H9 (cell line): Measurements from ENCODE around the gene FMN1. TPM values are rescaled to one million over a fixed set of nuclear protein-coding genes. Genes with fewer than 3 reads are reported as not detected.

ENCODE experiments used
- DNase-seq: peaks from one replicate; pipeline ENCODE4 v3.0.0-alpha.2; 2017
- H2AFZ ChIP-seq: one replicate; pipeline ENCODE4 v1.6.1; 2013; ENCODE audit warnings: mild to moderate bottlenecking, low read length, control low read depth, moderate library complexity
- H2AK5ac ChIP-seq: 2 replicates; pipeline ENCODE4 v1.6.1; 2013; ENCODE audit warnings: low read length, control low read depth, mixed read lengths; ENCODE audit not compliant: insufficient read length
- H2BK120ac ChIP-seq: one replicate; pipeline ENCODE4 v1.6.1; 2013; ENCODE audit warnings: low read depth, mild to moderate bottlenecking, low read length, control low read depth, inconsistent platforms; ENCODE audit not compliant: poor library complexity, severe bottlenecking
- H2BK12ac ChIP-seq: 2 replicates; pipeline ENCODE4 v1.6.1; 2013; ENCODE audit warnings: low read length, control low read depth, mixed read lengths, low read depth; ENCODE audit not compliant: insufficient read length
- H2BK15ac ChIP-seq: 2 replicates; pipeline ENCODE4 v1.6.1; 2013; ENCODE audit warnings: low read depth, low read length, control low read depth
- H2BK20ac ChIP-seq: one replicate; pipeline ENCODE4 v1.6.1; 2013; ENCODE audit warnings: low read depth, mild to moderate bottlenecking, low read length, control low read depth, inconsistent platforms; ENCODE audit not compliant: poor library complexity, severe bottlenecking
- H2BK5ac ChIP-seq: 2 replicates; pipeline ENCODE4 v1.6.1; 2013; ENCODE audit warnings: low read length, control low read depth, mixed read lengths; ENCODE audit not compliant: insufficient read length
- H3K14ac ChIP-seq: 2 replicates; pipeline ENCODE4 v1.6.1; 2013; ENCODE audit warnings: low read length, control low read depth; ENCODE audit not compliant: insufficient read depth
- H3K18ac ChIP-seq: 2 replicates; pipeline ENCODE4 v1.6.1; 2013; ENCODE audit warnings: low read depth, mild to moderate bottlenecking, mixed read lengths, low read length, control low read depth; ENCODE audit not compliant: insufficient read length
- H3K23ac ChIP-seq: 2 replicates; pipeline ENCODE4 v1.6.1; 2013; ENCODE audit warnings: low read length, control low read depth, mixed read lengths, low read depth; ENCODE audit not compliant: insufficient read length
- H3K23me2 ChIP-seq: 2 replicates; pipeline ENCODE4 v1.6.1; 2013; ENCODE audit warnings: low read depth, mild to moderate bottlenecking, mixed read lengths, low read length, control low read depth; ENCODE audit not compliant: insufficient read length, poor library complexity, severe bottlenecking
- H3K27ac ChIP-seq: 2 replicates; pipeline ENCODE4 v1.5.1; 2013; ENCODE audit warnings: low read length, control low read depth, mixed read lengths, low read depth; ENCODE audit not compliant: insufficient read length
- H3K27me3 ChIP-seq: 2 replicates; pipeline ENCODE4 v1.6.1; 2013; ENCODE audit warnings: low read length, control low read depth, inconsistent platforms; ENCODE audit not compliant: insufficient read depth
- H3K4ac ChIP-seq: 2 replicates; pipeline ENCODE4 v1.6.1; 2013; ENCODE audit warnings: low read depth, mild to moderate bottlenecking, control low read depth, inconsistent platforms, low read length, moderate library complexity
- H3K4me1 ChIP-seq: 2 replicates; pipeline ENCODE4 v1.6.1; 2013; ENCODE audit warnings: low read length, control low read depth, inconsistent platforms; ENCODE audit not compliant: insufficient read depth
- H3K4me2 ChIP-seq: 2 replicates; pipeline ENCODE4 v1.6.1; 2013; ENCODE audit warnings: low read length, control low read depth, mixed read lengths; ENCODE audit not compliant: insufficient read length, insufficient read depth
- H3K56ac ChIP-seq: 2 replicates; pipeline ENCODE4 v1.6.1; 2013; ENCODE audit warnings: low read depth, mild to moderate bottlenecking, mixed read lengths, low read length, control low read depth; ENCODE audit not compliant: insufficient read length
- H3K79me1 ChIP-seq: 2 replicates; pipeline ENCODE4 v1.6.1; 2013; ENCODE audit warnings: low read depth, mild to moderate bottlenecking, moderate library complexity, low read length, control low read depth, inconsistent platforms; ENCODE audit not compliant: insufficient read depth, poor library complexity, severe bottlenecking
- H3K79me2 ChIP-seq: 2 replicates; pipeline ENCODE4 v1.6.1; 2013; ENCODE audit warnings: low read length, control low read depth, inconsistent platforms; ENCODE audit not compliant: insufficient read depth
- H3K9ac ChIP-seq: 2 replicates; pipeline ENCODE4 v1.6.1; 2013; ENCODE audit warnings: low read length, control low read depth, mixed read lengths; ENCODE audit not compliant: insufficient read length; ENCODE audit errors: extremely low read depth
- H3K9me3 ChIP-seq: one replicate; pipeline ENCODE4 v1.6.1; 2013; ENCODE audit warnings: low read depth, low read length, inconsistent platforms; ENCODE audit not compliant: control insufficient read depth
- H3T11ph ChIP-seq: one replicate; pipeline ENCODE4 v1.6.1; 2013; ENCODE audit warnings: mild to moderate bottlenecking, low read length, control low read depth, inconsistent platforms
- H4K20me1 ChIP-seq: one replicate; pipeline ENCODE4 v1.6.1; 2013; ENCODE audit not compliant: control insufficient read depth, insufficient read length, insufficient read depth
- H4K5ac ChIP-seq: 2 replicates; pipeline ENCODE4 v1.6.1; 2013; ENCODE audit warnings: low read depth, mild to moderate bottlenecking, mixed read lengths, low read length, control low read depth; ENCODE audit not compliant: insufficient read length
- H4K8ac ChIP-seq: replicated peaks from 2 replicates; pipeline ENCODE4 v1.6.1; 2013; ENCODE audit warnings: low read length, control low read depth, mixed read lengths, low read depth; ENCODE audit not compliant: insufficient read length
- H4K91ac ChIP-seq: 2 replicates; pipeline ENCODE4 v1.6.1; 2013; ENCODE audit warnings: low read depth, mild to moderate bottlenecking, moderate library complexity, mixed read lengths, low read length, control low read depth; ENCODE audit not compliant: insufficient read length
- H3K27ac Mint-ChIP-seq, 3 experiments: 2 replicates in 2 of 3; 3 replicates in 1 of 3; pipeline ENCODE4 v1.8.0; 2020 to 2021; ENCODE audit warnings: mixed read lengths in 3 of 3, mild to moderate bottlenecking in 1 of 3, moderate library complexity in 1 of 3
- H3K27me3 Mint-ChIP-seq: 2 replicates; pipeline ENCODE4 v1.8.0; 2021; ENCODE audit warnings: low read depth, mild to moderate bottlenecking, moderate library complexity, mixed read lengths
- H3K36me3 Mint-ChIP-seq, 3 experiments: 2 replicates in 2 of 3; 3 replicates in 1 of 3; pipeline ENCODE4 v1.8.0; 2020 to 2021; ENCODE audit warnings: low read depth in 3 of 3, mixed read lengths in 3 of 3; ENCODE audit not compliant: insufficient read depth in 1 of 3
- H3K4me1 Mint-ChIP-seq, 2 experiments: 2 replicates each; pipeline ENCODE4 v1.8.0; 2020; ENCODE audit warnings: mixed read lengths in 2 of 2
- H3K4me3 Mint-ChIP-seq, 2 experiments: 2 replicates in 1 of 2; 3 replicates in 1 of 2; pipeline ENCODE4 v1.8.0; 2020 to 2021; ENCODE audit warnings: mild to moderate bottlenecking in 2 of 2, mixed read lengths in 2 of 2, moderate library complexity in 1 of 2
- H3K9me3 Mint-ChIP-seq, 2 experiments: 2 replicates in 1 of 2; 3 replicates in 1 of 2; pipeline ENCODE4 v1.8.0; 2020; ENCODE audit warnings: mild to moderate bottlenecking in 2 of 2, mixed read lengths in 2 of 2, moderate library complexity in 1 of 2
- CTCF ChIP-seq: fragments of 200-600 bp; sonication (generic); conservative IDR thresholded peaks from 3 replicates; pipeline ENCODE4 v1.8.0; 2021; ENCODE audit warnings: antibody characterized with exemption, mild to moderate bottlenecking
- WGBS: extraction: QIAGEN DNeasy Blood & Tissue Kit; methylation state at CpG from one replicate; pipeline ENCODE4 v1.1.7; 2013; ENCODE audit warnings: missing lambda C conversion rate, low lambda C conversion rate, mixed read lengths; ENCODE audit not compliant: insufficient read length; ENCODE audit errors: extremely low coverage; 5-methylcytosine and 5-hydroxymethylcytosine counted together
- total RNA-seq: library from RNA; stranded (reverse); gene quantifications from 2 replicates; pipeline ENCODE4 v1.2.1, GENCODE V29; 2021

The FMN1 gene
- total RNA-seq, 1 experiment from 2014 or later = 1.9 TPM

DNA sequence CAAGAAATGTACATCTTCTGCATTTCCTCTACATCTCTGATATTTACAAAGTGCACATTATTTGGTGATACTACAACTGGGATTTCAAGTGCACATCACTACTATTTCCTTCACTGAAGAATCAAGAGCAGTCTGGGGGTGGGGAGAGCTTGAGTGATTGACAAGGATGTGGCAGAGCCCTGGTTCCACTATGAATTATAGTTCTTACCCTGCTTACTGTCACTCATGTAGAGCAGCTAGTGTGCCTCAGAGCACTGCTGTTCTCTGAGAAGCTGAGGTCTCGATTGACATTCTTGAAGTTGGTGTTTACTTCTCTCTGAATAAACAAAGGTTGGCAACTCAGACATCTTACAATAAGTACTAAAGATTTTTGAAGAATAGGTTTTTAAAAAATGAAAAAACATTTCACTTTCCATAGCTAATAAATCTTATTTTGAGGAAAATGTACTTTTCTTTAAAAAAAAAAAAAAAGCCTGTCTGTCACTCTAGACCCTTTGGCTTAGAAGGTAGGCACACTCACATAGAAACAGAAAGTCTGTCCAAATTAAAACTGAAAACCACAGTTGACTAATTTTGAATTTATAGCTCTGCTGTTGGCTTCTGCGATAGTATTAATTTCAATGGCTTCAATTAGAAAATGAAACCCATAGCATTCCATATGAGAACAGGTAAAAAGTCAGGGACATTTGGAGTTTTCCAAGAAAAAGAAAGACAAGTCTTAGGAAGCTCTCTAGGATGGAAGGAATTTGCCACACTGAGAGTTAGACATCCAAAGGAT is 471.2 kb downstream of the FMN1 start:
- H3K4me2 ChIP-seq = no peak overlapping the region
- no peak overlapping the region for H3T11ph ChIP-seq
- H2BK120ac ChIP-seq = no peak overlapping the region
- Mint-ChIP-seq H3K9me3 (peaks cover 0 to 5% of the 10 kb centered on the region in 2 experiments; a peak in 4 of 5 replicates), H3K4me3 (no peak overlapping the region), H3K4me1 (peaks cover 11 to 17% of the 10 kb centered on the region in 2 experiments), H3K27ac (no peak overlapping the region), H3K27me3 (peaks cover 65% of the 10 kb centered on the region), H3K36me3 (no peaks in the 10 kb centered on the region; a peak in 1 of 7 replicates)
- no peaks in the 10 kb centered on the region for H3K79me1 ChIP-seq
- H3K9me3 ChIP-seq = no peaks in the 10 kb centered on the region
- H2BK15ac ChIP-seq = no peak overlapping the region
- no CpG with 5 or more reads among the region's 2 CpGs for WGBS
- H2BK12ac ChIP-seq = no peak overlapping the region
- no peaks in the 10 kb centered on the region for H3K79me2 ChIP-seq
- H3K4ac ChIP-seq = no peak overlapping the region
- no peak overlapping the region for H3K27ac ChIP-seq
- no peak overlapping the region for H4K5ac ChIP-seq
- H2BK20ac ChIP-seq = no peak overlapping the region
- no peak overlapping the region for H3K56ac ChIP-seq
- H2AK5ac ChIP-seq = no peak overlapping the region
- no peak overlapping the region for H3K23ac ChIP-seq
- no peak overlapping the region for H3K18ac ChIP-seq
- H3K27me3 ChIP-seq = peaks cover 20% of the 10 kb centered on the region; the same call in 1 of the 2 replicates
- no peak overlapping the region for H3K14ac ChIP-seq
- H4K8ac ChIP-seq = no peak overlapping the region
- no peak overlapping the region for H2BK5ac ChIP-seq
- H2AFZ ChIP-seq = no peak overlapping the region
- no peak for DNase-seq
- TF ChIP-seq CTCF = no peak
- H3K4me1 ChIP-seq = no peaks in the 10 kb centered on the region
- H4K91ac ChIP-seq = no peak overlapping the region
- H4K20me1 ChIP-seq = no peaks in the 10 kb centered on the region
- H3K23me2 ChIP-seq = peaks cover 9% of the 10 kb centered on the region
- H3K9ac ChIP-seq = no peak overlapping the region
